Loucy (cell line): Measurements from ENCODE around the gene RHBDD2.
A peak's percentile ranks its signal among the peaks of the same experiment; 100 is the strongest.
"Not testable (repeated sequence)": the region's sequence is repeated elsewhere in the genome, so short reads cannot be mapped to it uniquely, and the experiment has no call there.

Experiments used
- H2AFZ ChIP-seq: fragments of 200-600 bp; sonication (generic); 2 replicates; pipeline ENCODE4 v1.6.0; 2016; ENCODE audit warnings: antibody characterized with exemption, mild to moderate bottlenecking, low read length, moderate library complexity
- H3F3A ChIP-seq: fragments of 200-600 bp; 2 replicates; pipeline ENCODE4 v1.6.0; 2016; ENCODE audit warnings: antibody characterized with exemption, low read depth, mild to moderate bottlenecking
- H3K27me3 ChIP-seq: fragments of 200-600 bp; sonication (generic); 2 replicates; pipeline ENCODE4 v1.6.1; 2014; ENCODE audit warnings: low read length, mild to moderate bottlenecking; ENCODE audit not compliant: insufficient read depth, poor library complexity, severe bottlenecking
- H3K36me3 ChIP-seq: fragments of 200-600 bp; sonication (generic); 2 replicates; pipeline ENCODE4 v1.6.1; 2016; ENCODE audit warnings: low read length; ENCODE audit not compliant: insufficient read depth
- H3K4me1 ChIP-seq: fragments of 200-600 bp; sonication (generic); 2 replicates; pipeline ENCODE4 v1.5.1; 2014; ENCODE audit warnings: low read length, mild to moderate bottlenecking; ENCODE audit not compliant: insufficient read depth, poor library complexity, severe bottlenecking
- H3K4me2 ChIP-seq: fragments of 200-600 bp; sonication (generic); 2 replicates; pipeline ENCODE4 v1.6.0; 2014; ENCODE audit warnings: antibody characterized with exemption, low read length, low read depth, mild to moderate bottlenecking; ENCODE audit not compliant: poor library complexity, severe bottlenecking
- H3K4me3 ChIP-seq: fragments of 200-600 bp; sonication (generic); 2 replicates; pipeline ENCODE4 v1.5.1; 2014; ENCODE audit warnings: low read length, mild to moderate bottlenecking, mixed read lengths; ENCODE audit not compliant: poor library complexity, severe bottlenecking
- H3K79me2 ChIP-seq: fragments of 200-600 bp; sonication (generic); 2 replicates; pipeline ENCODE4 v1.6.1; 2014; ENCODE audit warnings: low read length; ENCODE audit not compliant: insufficient read depth
- H3K9ac ChIP-seq: fragments of 200-600 bp; sonication (generic); 2 replicates; pipeline ENCODE4 v1.6.0; 2014; ENCODE audit warnings: mild to moderate bottlenecking, low read depth, low read length, moderate library complexity; ENCODE audit not compliant: poor library complexity, severe bottlenecking
- H3K9me2 ChIP-seq: fragments of 200-600 bp; sonication (generic); replicated peaks from 2 replicates; pipeline ENCODE4 v1.6.1; 2016; ENCODE audit warnings: low read depth, low read length, mixed read lengths
- H3K9me3 ChIP-seq: fragments of 200-600 bp; sonication (generic); 2 replicates; pipeline ENCODE4 v1.6.1; 2014; ENCODE audit warnings: mild to moderate bottlenecking, antibody characterized with exemption, low read length, low read depth; ENCODE audit not compliant: insufficient read depth
- H4K20me1 ChIP-seq: fragments of 200-600 bp; sonication (generic); 2 replicates; pipeline ENCODE4 v1.6.0; 2014; ENCODE audit warnings: antibody characterized with exemption, low read length, mild to moderate bottlenecking; ENCODE audit not compliant: insufficient read depth, poor library complexity, severe bottlenecking
- EZH2phosphoT487 ChIP-seq: fragments of 200-600 bp; IDR thresholded peaks from 2 replicates; pipeline ENCODE4 v1.6.1; 2018; ENCODE audit warnings: antibody characterized with exemption, mild to moderate bottlenecking, moderate library complexity, borderline replicate concordance
- TF ChIP-seq, protein P1 (sequence below): fragments of 200-600 bp; sonication (generic); conservative IDR thresholded peaks from 2 replicates; pipeline ENCODE4 v1.5.1; 2014; ENCODE audit warnings: mild to moderate bottlenecking, antibody characterized with exemption, low read length

The RHBDD2 gene

GRCh38 chr7:75861636-75862035 lies 17.2 kb upstream of the RHBDD2 start:
- Histone ChIP-seq H3F3A (no peaks in the 10 kb centered on the region), H2AFZ (no peak overlapping the region), H3K4me3 (no peak overlapping the region), H3K79me2 (no peaks in the 10 kb centered on the region), H3K9me2 (no peaks in the 10 kb centered on the region), H4K20me1 (no peaks in the 10 kb centered on the region), H3K36me3 (no peaks in the 10 kb centered on the region), H3K9ac (no peak overlapping the region), H3K9me3 (no peaks in the 10 kb centered on the region), H3K4me2 (no peak overlapping the region), H3K27me3 (no peaks in the 10 kb centered on the region), H3K4me1 (no peaks in the 10 kb centered on the region)
- TF ChIP-seq EZH2phosphoT487: no peak
- TF ChIP-seq, protein P1, sequence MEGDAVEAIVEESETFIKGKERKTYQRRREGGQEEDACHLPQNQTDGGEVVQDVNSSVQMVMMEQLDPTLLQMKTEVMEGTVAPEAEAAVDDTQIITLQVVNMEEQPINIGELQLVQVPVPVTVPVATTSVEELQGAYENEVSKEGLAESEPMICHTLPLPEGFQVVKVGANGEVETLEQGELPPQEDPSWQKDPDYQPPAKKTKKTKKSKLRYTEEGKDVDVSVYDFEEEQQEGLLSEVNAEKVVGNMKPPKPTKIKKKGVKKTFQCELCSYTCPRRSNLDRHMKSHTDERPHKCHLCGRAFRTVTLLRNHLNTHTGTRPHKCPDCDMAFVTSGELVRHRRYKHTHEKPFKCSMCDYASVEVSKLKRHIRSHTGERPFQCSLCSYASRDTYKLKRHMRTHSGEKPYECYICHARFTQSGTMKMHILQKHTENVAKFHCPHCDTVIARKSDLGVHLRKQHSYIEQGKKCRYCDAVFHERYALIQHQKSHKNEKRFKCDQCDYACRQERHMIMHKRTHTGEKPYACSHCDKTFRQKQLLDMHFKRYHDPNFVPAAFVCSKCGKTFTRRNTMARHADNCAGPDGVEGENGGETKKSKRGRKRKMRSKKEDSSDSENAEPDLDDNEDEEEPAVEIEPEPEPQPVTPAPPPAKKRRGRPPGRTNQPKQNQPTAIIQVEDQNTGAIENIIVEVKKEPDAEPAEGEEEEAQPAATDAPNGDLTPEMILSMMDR: no peak

- H3F3A ChIP-seq, H3K4me1 ChIP-seq, H3K9me3 ChIP-seq, H3K27me3 ChIP-seq, H4K20me1 ChIP-seq, H3K4me3 ChIP-seq, H3K9me2 ChIP-seq, H3K79me2 ChIP-seq, H3K9ac ChIP-seq, H3K36me3 ChIP-seq, H3K4me2 ChIP-seq, H2AFZ ChIP-seq: not testable (repeated sequence)
These were observed 14.6 kb upstream of the RHBDD2 start for GRCh38 chr7:75864251-75864650.

DNA sequence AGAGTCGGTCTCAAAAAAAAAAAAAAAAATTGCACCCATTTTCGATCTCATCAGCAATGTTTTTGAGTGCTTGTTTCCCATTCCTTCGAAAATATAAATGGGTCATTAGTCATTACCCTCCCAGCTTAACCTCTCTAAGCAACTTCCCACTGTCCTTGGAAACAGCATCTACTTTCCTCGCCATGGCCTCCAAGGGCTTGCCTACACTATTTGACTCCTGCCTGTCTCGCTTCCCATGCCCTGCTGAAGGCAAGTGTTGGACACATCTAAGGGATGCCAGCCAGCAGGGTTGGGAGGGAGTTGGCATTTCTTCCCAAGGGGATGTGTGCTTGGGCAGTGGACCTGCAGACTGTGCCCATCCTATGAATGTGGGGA lies 12.7 kb upstream of the RHBDD2 start:
- no peaks in the 10 kb centered on the region for H3F3A ChIP-seq
- H3K4me2 ChIP-seq: no peak overlapping the region
- H3K27me3 ChIP-seq: no peaks in the 10 kb centered on the region
- peak overlapping the region; percentile 69 for H2AFZ ChIP-seq
- no peaks in the 10 kb centered on the region for H3K79me2 ChIP-seq
- no peaks in the 10 kb centered on the region for H3K9me2 ChIP-seq
- H3K4me3 ChIP-seq: no peak overlapping the region
- TF ChIP-seq, protein P1: no peak
- no peak for TF ChIP-seq EZH2phosphoT487
- no peaks in the 10 kb centered on the region for H3K4me1 ChIP-seq
- H3K36me3 ChIP-seq: no peaks in the 10 kb centered on the region
- H3K9ac ChIP-seq: no peak overlapping the region
- H4K20me1 ChIP-seq: no peaks in the 10 kb centered on the region
- no peaks in the 10 kb centered on the region for H3K9me3 ChIP-seq

DNA sequence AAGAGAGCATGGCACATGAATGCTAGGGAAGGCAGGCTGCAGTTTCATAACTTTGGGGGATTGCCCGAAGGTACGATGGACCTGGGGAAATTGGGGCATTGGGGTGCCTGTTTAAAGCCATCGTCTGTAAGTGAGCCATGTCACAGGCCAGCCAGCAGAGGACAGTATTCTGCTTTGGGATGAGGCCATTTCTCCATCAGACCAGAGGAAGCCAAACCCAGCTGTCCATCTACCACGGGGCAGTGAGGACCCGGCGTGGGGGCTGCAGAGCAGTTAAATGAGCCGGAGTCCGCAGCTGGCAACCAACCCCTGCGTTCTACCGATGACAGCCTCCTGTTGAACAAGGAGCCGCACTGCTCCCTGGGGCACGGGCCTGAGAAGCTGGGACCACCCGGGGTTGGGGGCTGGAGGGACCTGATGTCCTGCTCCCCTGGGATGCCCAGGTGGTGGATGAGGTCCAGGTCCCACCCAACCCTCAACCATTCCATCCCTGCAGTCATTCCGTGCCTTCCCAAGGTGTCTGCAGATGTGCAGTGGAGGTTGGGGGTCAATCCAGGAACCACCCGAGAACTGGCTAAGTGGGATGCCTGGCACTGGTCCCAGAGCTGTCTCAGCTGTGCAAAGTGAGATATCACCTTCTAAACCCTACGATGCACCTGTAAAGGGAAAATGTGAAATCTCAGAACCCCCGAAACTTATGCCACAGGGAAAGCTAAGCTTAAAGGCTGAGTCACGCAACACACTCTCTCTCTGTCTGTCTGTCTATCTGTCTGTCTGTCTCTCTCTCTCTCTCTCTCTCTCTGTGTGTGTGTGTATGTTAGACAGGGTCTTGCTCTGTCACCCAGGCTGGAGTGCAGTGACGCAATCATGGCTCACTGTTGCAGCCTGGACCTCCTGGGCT lies 12.1 kb upstream of the RHBDD2 start:
- Histone ChIP-seq H3K9me2 (no peaks in the 10 kb centered on the region), H3K36me3 (no peaks in the 10 kb centered on the region), H3K4me2 (no peak overlapping the region), H3K79me2 (no peaks in the 10 kb centered on the region), H2AFZ (peak overlapping the region; percentile 69), H3K9ac (no peak overlapping the region), H3K4me1 (no peaks in the 10 kb centered on the region), H3K9me3 (no peaks in the 10 kb centered on the region), H4K20me1 (no peaks in the 10 kb centered on the region), H3K4me3 (no peak overlapping the region), H3K27me3 (no peaks in the 10 kb centered on the region), H3F3A (no peaks in the 10 kb centered on the region)
- TF ChIP-seq EZH2phosphoT487: no peak
- TF ChIP-seq, protein P1: peak; percentile 94
